ENCODE results near the gene XPR1. TPM values are rescaled to one million over a fixed set of nuclear protein-coding genes. Genes with fewer than 3 reads are reported as not detected.

The XPR1 gene
- total and polyA plus RNA-seq, 10 of the 15 experiments (the other 5 are each of a cell fraction or from before 2014, with no cell fraction given), result 1.1 to 33.9 (median 11.3) TPM

DNA sequence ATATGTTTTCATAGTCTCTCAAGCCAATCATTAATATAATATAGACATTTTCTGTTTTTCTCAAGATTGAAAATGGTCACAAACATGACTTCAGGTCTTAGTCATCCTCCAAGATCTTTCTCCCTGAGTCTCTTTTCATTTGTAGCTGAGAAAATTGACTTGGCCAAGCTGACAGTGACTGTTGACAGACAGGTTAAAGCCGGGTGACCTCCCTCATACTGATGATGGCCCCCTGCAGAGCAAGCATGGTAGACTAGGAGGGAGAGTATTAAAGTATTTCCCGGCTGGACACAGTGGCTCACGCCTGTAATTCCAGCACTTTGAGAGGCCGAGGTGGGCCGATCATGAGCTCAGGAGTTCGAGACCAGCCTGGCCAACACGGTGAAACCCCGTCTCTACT lies 274.1 kb downstream of the XPR1 start:
- Histone ChIP-seq H4K20me1 (ENCODE audit: control insufficient read depth, insufficient read depth) (no peaks in the 10 kb centered on the region), H3K9me3 (replicated peaks; ENCODE audit: control insufficient read depth, insufficient read depth, low read length) (no peaks in the 10 kb centered on the region; the same call in 1 of the 3 replicates), H3K27me3 (replicated peaks in 1 of 2; ENCODE audit: control insufficient read depth in 2 of 2, insufficient read depth in 2 of 2, low read length in 1 of 2) (no peaks in the 10 kb centered on the region), H3K9ac (ENCODE audit: control insufficient read depth, insufficient read depth, low read length) (no peak overlapping the region), H3K27ac (ENCODE audit: control insufficient read depth, insufficient read depth) (no peak overlapping the region), H3K36me3 (ENCODE audit: control insufficient read depth in 2 of 2, insufficient read depth in 2 of 2, low read length in 1 of 2) (no peaks in the 10 kb centered on the region), H2AFZ (ENCODE audit: control insufficient read depth, low read depth, low read length) (no peak overlapping the region), H3K4me3 (no peak overlapping the region), H3K4me2 (ENCODE audit: control insufficient read depth, insufficient read depth) (no peak overlapping the region), H3K79me2 (ENCODE audit: control insufficient read depth, insufficient read depth, low read length) (no peaks in the 10 kb centered on the region), H3K4me1 (ENCODE audit: control insufficient read depth, insufficient read depth, low read length) (peaks cover 22% of the 10 kb centered on the region)
- 73% methylated on average over 8 of the region's 8 CpGs for WGBS (ENCODE audit: insufficient coverage, insufficient replicate concordance, low lambda C conversion rate, missing lambda C conversion rate)
- POLR2A ChIA-PET, result interaction anchor here (0.9 to 1.3 kb wide), 2 partner anchors 15 to 234 kb away, joined by 3 read pairs; no protein-coding TSS in a partner anchor
- TF ChIP-seq GATAD2B (conservative IDR thresholded peaks at IDR 0.05; ENCODE audit: low read depth) (no peak), NFYB (IDR thresholded peaks at IDR 0.05; ENCODE audit: insufficient read depth, low read depth, low read length) (no peak)
- TF ChIP-seq, protein P1, sequence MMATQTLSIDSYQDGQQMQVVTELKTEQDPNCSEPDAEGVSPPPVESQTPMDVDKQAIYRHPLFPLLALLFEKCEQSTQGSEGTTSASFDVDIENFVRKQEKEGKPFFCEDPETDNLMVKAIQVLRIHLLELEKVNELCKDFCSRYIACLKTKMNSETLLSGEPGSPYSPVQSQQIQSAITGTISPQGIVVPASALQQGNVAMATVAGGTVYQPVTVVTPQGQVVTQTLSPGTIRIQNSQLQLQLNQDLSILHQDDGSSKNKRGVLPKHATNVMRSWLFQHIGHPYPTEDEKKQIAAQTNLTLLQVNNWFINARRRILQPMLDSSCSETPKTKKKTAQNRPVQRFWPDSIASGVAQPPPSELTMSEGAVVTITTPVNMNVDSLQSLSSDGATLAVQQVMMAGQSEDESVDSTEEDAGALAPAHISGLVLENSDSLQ (IDR thresholded peaks at IDR 0.05), result peak; percentile 33; the same call in 1 of the 2 replicates
- intact Hi-C loops (cut with micrococcal nuclease; ENCODE audit: unreplicated experiment), result no loop called here
- SMC1A ChIA-PET (ENCODE audit: uncharacterized antibody, unreplicated experiment), result interaction anchor here (0.9 to 2.0 kb wide), 4 partner anchors 15 to 24 kb away, joined by 3 to 6 read pairs (median 6); no protein-coding TSS in a partner anchor
- ATAC-seq (no peak), FAIRE-seq (no peak), DNase-seq (ENCODE audit: low read depth, low spot score) (no peak)
- no TSS peak for BruUV-seq (replicated peaks)
- CTCF ChIA-PET, result interaction anchor here (1.1 to 1.9 kb wide), 4 partner anchors 9 to 43 kb away, joined by 3 to 5 read pairs (median 4); no protein-coding TSS in a partner anchor
- in situ Hi-C loops (cut with MboI), result no loop called here
- RAD21 ChIA-PET (ENCODE audit: unreplicated experiment), result interaction anchor here (0.7 to 1.9 kb wide), 4 partner anchors 14 to 62 kb away, joined by 3 to 6 read pairs (median 4); no protein-coding TSS in a partner anchor

GRCh38 chr1:180906511-180906910 lies 274.7 kb downstream of the XPR1 start:
- Histone ChIP-seq H3K36me3 (ENCODE audit: control insufficient read depth in 2 of 2, insufficient read depth in 2 of 2, low read length in 1 of 2) (no peaks in the 10 kb centered on the region), H3K27me3 (replicated peaks in 1 of 2; ENCODE audit: control insufficient read depth in 2 of 2, insufficient read depth in 2 of 2, low read length in 1 of 2) (no peaks in the 10 kb centered on the region), H3K4me3 (no peak overlapping the region), H2AFZ (ENCODE audit: control insufficient read depth, low read depth, low read length) (no peak overlapping the region), H3K9ac (ENCODE audit: control insufficient read depth, insufficient read depth, low read length) (no peak overlapping the region), H3K9me3 (replicated peaks; ENCODE audit: control insufficient read depth, insufficient read depth, low read length) (no peaks in the 10 kb centered on the region; the same call in 1 of the 3 replicates), H3K4me2 (ENCODE audit: control insufficient read depth, insufficient read depth) (no peak overlapping the region), H3K27ac (ENCODE audit: control insufficient read depth, insufficient read depth) (no peak overlapping the region), H3K4me1 (ENCODE audit: control insufficient read depth, insufficient read depth, low read length) (peaks cover 22% of the 10 kb centered on the region), H4K20me1 (ENCODE audit: control insufficient read depth, insufficient read depth) (no peaks in the 10 kb centered on the region), H3K79me2 (ENCODE audit: control insufficient read depth, insufficient read depth, low read length) (no peaks in the 10 kb centered on the region)
- BruUV-seq (replicated peaks), result no TSS peak
- 66% methylated on average over 9 of the region's 9 CpGs for WGBS (ENCODE audit: insufficient coverage, insufficient replicate concordance, low lambda C conversion rate, missing lambda C conversion rate)
- no peak for FAIRE-seq
- no peak for ATAC-seq
- SMC1A ChIA-PET (ENCODE audit: uncharacterized antibody, unreplicated experiment), result interaction anchor here (0.9 to 2.0 kb wide), 4 partner anchors 14 to 25 kb away, joined by 3 to 6 read pairs (median 6); no protein-coding TSS in a partner anchor
- intact Hi-C loops (cut with micrococcal nuclease; ENCODE audit: unreplicated experiment), result no loop called here
- RAD21 ChIA-PET (ENCODE audit: unreplicated experiment), result interaction anchor here (0.7 to 1.9 kb wide), 4 partner anchors 14 to 62 kb away, joined by 3 to 6 read pairs (median 4); no protein-coding TSS in a partner anchor
- no peak for TF ChIP-seq ZBED1 (IDR thresholded peaks at IDR 0.05; ENCODE audit: borderline replicate concordance)
- TF ChIP-seq, protein P1 (IDR thresholded peaks at IDR 0.05), result no peak
- TF ChIP-seq ZNF622 (IDR thresholded peaks at IDR 0.05), result no peak
- no peak for TF ChIP-seq ESRRA (IDR thresholded peaks at IDR 0.05; ENCODE audit: low read length)
- no peak for TF ChIP-seq IKZF2 (IDR thresholded peaks at IDR 0.05)
- no peak for TF ChIP-seq BRCA1 (IDR thresholded peaks at IDR 0.05; ENCODE audit: low read depth, low read length)
- no peak for TF ChIP-seq CBFB (IDR thresholded peaks at IDR 0.05; ENCODE audit: low read depth)
- no peak for TF ChIP-seq DPF2 (IDR thresholded peaks at IDR 0.05)
- POLR2A ChIA-PET, result interaction anchor here (0.9 to 1.3 kb wide), 2 partner anchors 14 to 234 kb away, joined by 3 read pairs; no protein-coding TSS in a partner anchor
- no peak for DNase-seq (ENCODE audit: low read depth, low spot score)
- CTCF ChIA-PET, result interaction anchor here (1.1 to 1.9 kb wide), 4 partner anchors 9 to 44 kb away, joined by 3 to 5 read pairs (median 4); no protein-coding TSS in a partner anchor
- in situ Hi-C loops (cut with MboI), result no loop called here
